Adrenal gland (tissue), 12 donors: ENCODE results near the gene TBC1D14. TPM values are rescaled to one million over a fixed set of nuclear protein-coding genes. Genes with fewer than 3 reads are reported as not detected.

Experiments
- DNase-seq, 7 donors: peaks; one replicate each; pipeline ENCODE4 v3.0.0-alpha.2; 2019 to 2020
- H3K27ac ChIP-seq, 5 donors: fragments of 200-600 bp; sonication (generic) in 4 of 5; 1 replicate in 3 of 5; 2 replicates in 2 of 5; pipeline versions ENCODE4 v1.5.1 to v1.8.0; 2016 to 2020; ENCODE audit warnings: mild to moderate bottlenecking in 1 of 5
- H3K27me3 ChIP-seq: fragments of 200-600 bp; 2 replicates; pipeline ENCODE4 v1.8.0; 2021
- H3K36me3 ChIP-seq, 2 donors: fragments of 200-600 bp; replicated peaks in 1 of 2; 1 replicate in 1 of 2; 2 replicates in 1 of 2; pipeline versions ENCODE4 v1.5.1 to v1.8.0; 2018 to 2022
- H3K4me1 ChIP-seq, 2 donors: fragments of 200-600 bp; replicated peaks in 1 of 2; 1 replicate in 1 of 2; 2 replicates in 1 of 2; pipeline versions ENCODE4 v1.5.1 to v1.8.0; 2018 to 2021
- H3K4me3 ChIP-seq, 4 donors: fragments of 200-600 bp; sonication (generic) in 3 of 4; one replicate each; pipeline ENCODE4 v1.5.1; 2016 to 2018
- H3K9me3 ChIP-seq, 3 donors: fragments of 200-600 bp; sonication (generic) in 1 of 3; replicated peaks in 1 of 3; 1 replicate in 2 of 3; 2 replicates in 1 of 3; pipeline versions ENCODE4 v1.5.1 to v1.8.0; 2016 to 2021
- CTCF ChIP-seq, 6 experiments: fragments of 450-650 bp in 4 of 6; fragments of 200-600 bp in 2 of 6; sonication (generic) in 1 of 6; IDR thresholded peaks; 1 replicate in 5 of 6; 2 replicates in 1 of 6; pipeline versions ENCODE4 v1.5.1 to v1.8.0; 2016 to 2021; ENCODE audit warnings: antibody characterized with exemption in 6 of 6, mild to moderate bottlenecking in 2 of 6, moderate library complexity in 1 of 6
- POLR2A ChIP-seq, 2 donors: fragments of 450-650 bp; IDR thresholded peaks; one replicate each; pipeline ENCODE4 v1.6.1; 2017; ENCODE audit warnings: antibody characterized with exemption in 2 of 2, mild to moderate bottlenecking in 2 of 2, moderate library complexity in 1 of 2
- WGBS, 4 donors: extraction: QIAGEN DNeasy Blood & Tissue Kit in 2 of 4; methylation state at CpG; one replicate each; pipeline versions ENCODE4 v1.1.5 to v1.1.7; 2013 to 2017; 5-methylcytosine and 5-hydroxymethylcytosine counted together
- intact Hi-C, 2 donors: fragments of 100-400 bp; cut with DNase I; formaldehyde crosslinking; loops; one replicate each; pipeline versions ENCODE4 v1.14.1 to v1.15.0; 2022 to 2023
- polyA plus RNA-seq, 3 donors: library from polyadenylated mRNA; stranded (reverse); fragments of 200-250 nt in 2 of 3; fragments of 350-450 nt in 1 of 3; fragmentation: Illumina TruSeq in 1 of 3; extraction: RNeasy Lipid Tissue Mini Kit (QIAGEN cat#74804) in 1 of 3; gene quantifications; one replicate each; pipeline ENCODE4 v1.2.3, GENCODE V29; 2013 to 2014
- total RNA-seq, 9 donors: library from RNA; depleted of rRNA in 4 of 9; stranded (reverse); fragments of >200 nt in 4 of 9; fragments of 120-200 nt in 1 of 9; fragmentation: NEBNext Ultra II Directional in 1 of 9; extraction: Animal tissue kit (Norgen Biotek cat#: 25700) in 1 of 9; gene quantifications; one replicate each; pipeline versions ENCODE4 v1.1.0 to v1.2.4, GENCODE V29; 2013 to 2023
- donor health status: healthy with polysubstance abuse.
- donor health status: Bipolar disorder and iron deficiency.
- donor health status: DM: yes; HTN: yes; CAD: no.
- donor health status: DM: no; HTN: no; CAD: no.
- donor health status: DM: no; HTN: no; CAD: no.
- donor health status: DM: yes; HTN: yes; CAD: no.

The TBC1D14 gene
- total and polyA plus RNA-seq, 12 donors = 24.9 to 110 (median 83.0) TPM

GRCh38 chr4:7073526-7074390 is 164.1 kb downstream of the TBC1D14 start:
- peak in 2 of 7 donors; percentile 59 to 71 for DNase-seq
- Histone ChIP-seq H3K4me3 (no peak overlapping the region), H3K27ac (no peak overlapping the region), H3K9me3 (no peaks in the 10 kb centered on the region), H3K27me3 (no peaks in the 10 kb centered on the region), H3K4me1 (peaks cover 4 to 7% of the 10 kb centered on the region in 2 donors), H3K36me3 (no peaks in the 10 kb centered on the region)
- intact Hi-C loops = loop anchor here (5.0 to 10.0 kb wide), 3 partner anchors 99 to 169 kb away; partner anchors contain the start of gene TBC1D14 (in 2 of the 2)
- 74 to 87% (median 80%) methylated on average over 10 to 18 of the region's 18 CpGs for WGBS, 4 donors
- no peak for TF ChIP-seq CTCF (IDR thresholded peaks at IDR 0.05)
- TF ChIP-seq POLR2A (IDR thresholded peaks at IDR 0.05) = no peak

- H3K9me3 ChIP-seq = no peaks in the 10 kb centered on the region
- H3K27me3 ChIP-seq = no peaks in the 10 kb centered on the region
- TF ChIP-seq POLR2A (IDR thresholded peaks at IDR 0.05) = no peak
- TF ChIP-seq CTCF (IDR thresholded peaks at IDR 0.05) = no peak
- WGBS, 4 donors = 70 to 81% (median 76%) methylated on average over 7 to 9 of the region's 9 CpGs
- no peak overlapping the region for H3K4me3 ChIP-seq
- intact Hi-C loops = loop anchor here (5.0 to 10.0 kb wide), 3 partner anchors 100 to 170 kb away; partner anchors contain the start of gene TBC1D14 (in 2 of the 2)
- peaks cover 0 to under 1% of the 10 kb centered on the region in 2 donors for H3K4me1 ChIP-seq
- no peaks in the 10 kb centered on the region for H3K36me3 ChIP-seq
- H3K27ac ChIP-seq = no peak overlapping the region
- DNase-seq = peak in 1 of 7 donors; percentile 44
These were observed 164.8 kb downstream of the TBC1D14 start for GRCh38 chr4:7074426-7074825.

- 63 to 82% (median 79%) methylated on average over 12 to 25 of the region's 25 CpGs for WGBS, 4 donors
- Histone ChIP-seq H3K36me3 (no peaks in the 10 kb centered on the region), H3K27ac (peak overlapping the region in 1 of 5 donors; percentile 61), H3K27me3 (no peaks in the 10 kb centered on the region), H3K9me3 (no peaks in the 10 kb centered on the region), H3K4me3 (no peak overlapping the region), H3K4me1 (no peaks in the 10 kb centered on the region)
- TF ChIP-seq CTCF (IDR thresholded peaks at IDR 0.05) = no peak
- no peak for TF ChIP-seq POLR2A (IDR thresholded peaks at IDR 0.05)
- intact Hi-C loops = loop anchor here (5.0 to 10.0 kb wide), 3 partner anchors 101 to 354 kb away; partner anchors contain the start of gene TBC1D14 (in 2 of the 2)
- DNase-seq = peak in 1 of 7 donors; percentile 43
These were observed 166.5 kb downstream of the TBC1D14 start for GRCh38 chr4:7075962-7076695.

GRCh38 chr4:7076696-7077082 is 167.1 kb downstream of the TBC1D14 start:
- 60 to 90% (median 67%) methylated on average over 4 to 6 of the region's 6 CpGs for WGBS, 4 donors

More at GRCh38 chr4:7076696-7077082, 167.1 kb downstream of the TBC1D14 start:
- Histone ChIP-seq H3K27ac (no peak overlapping the region), H3K4me1 (no peaks in the 10 kb centered on the region), H3K4me3 (no peak overlapping the region), H3K27me3 (no peaks in the 10 kb centered on the region), H3K36me3 (no peaks in the 10 kb centered on the region), H3K9me3 (no peaks in the 10 kb centered on the region)
- TF ChIP-seq POLR2A (IDR thresholded peaks at IDR 0.05) (no peak), CTCF (IDR thresholded peaks at IDR 0.05) (no peak)
- intact Hi-C loops = loop anchor here (5.0 to 10.0 kb wide), 3 partner anchors 102 to 354 kb away; partner anchors contain the start of gene TBC1D14 (in 2 of the 2)
- no peak for DNase-seq
